Esophagus squamous epithelium (tissue), 4 donors: ENCODE measurements around the gene VSTM4.

Experiments used
- POLR2A ChIP-seq, 4 donors: fragments of 450-650 bp; IDR thresholded peaks; one replicate each; pipeline ENCODE4 v1.6.1; 2017; ENCODE audit warnings: antibody characterized with exemption in 4 of 4, mild to moderate bottlenecking in 4 of 4, moderate library complexity in 3 of 4
- TF ChIP-seq, protein P1 (sequence below), 6 experiments: fragments of 450-650 bp in 4 of 6; fragments of 200-600 bp in 2 of 6; sonication (generic) in 2 of 6; IDR thresholded peaks; one replicate each; pipeline ENCODE4 v1.5.1; 2016 to 2019; ENCODE audit warnings: antibody characterized with exemption in 6 of 6, mild to moderate bottlenecking in 4 of 6, moderate library complexity in 4 of 6

DNA sequence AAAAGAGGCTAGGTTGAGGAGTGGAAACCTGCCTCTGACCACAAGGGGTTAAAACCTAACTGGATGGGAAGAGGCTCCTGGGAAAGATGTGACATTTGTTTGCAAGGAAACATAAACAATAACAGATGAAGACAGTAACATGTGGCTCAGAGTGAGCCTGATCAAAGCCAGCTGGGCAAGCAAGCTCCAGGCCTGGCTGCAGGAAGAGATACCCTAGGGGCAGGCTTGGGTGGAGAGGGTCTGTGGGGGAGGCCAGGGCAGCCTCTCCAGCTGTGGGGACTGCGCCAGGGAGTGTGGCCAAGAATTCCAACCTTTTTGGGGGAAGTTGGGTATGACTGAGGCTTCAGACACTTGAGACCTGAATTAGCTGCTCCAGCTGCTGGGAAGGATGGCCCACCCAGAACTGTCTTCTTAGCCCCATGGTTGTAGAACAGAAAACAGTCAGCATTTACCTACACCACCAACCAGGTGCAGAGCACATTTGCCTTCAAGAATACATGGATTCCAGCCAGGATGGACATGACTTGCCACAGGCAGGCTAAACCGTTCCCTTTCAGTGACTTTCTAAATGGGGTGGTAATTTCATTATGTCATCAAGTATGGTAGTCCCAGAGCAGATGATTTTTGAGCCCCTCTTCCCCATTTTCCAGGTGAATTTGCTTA is 28.9 kb upstream of the VSTM4 start:
- TF ChIP-seq, protein P1, sequence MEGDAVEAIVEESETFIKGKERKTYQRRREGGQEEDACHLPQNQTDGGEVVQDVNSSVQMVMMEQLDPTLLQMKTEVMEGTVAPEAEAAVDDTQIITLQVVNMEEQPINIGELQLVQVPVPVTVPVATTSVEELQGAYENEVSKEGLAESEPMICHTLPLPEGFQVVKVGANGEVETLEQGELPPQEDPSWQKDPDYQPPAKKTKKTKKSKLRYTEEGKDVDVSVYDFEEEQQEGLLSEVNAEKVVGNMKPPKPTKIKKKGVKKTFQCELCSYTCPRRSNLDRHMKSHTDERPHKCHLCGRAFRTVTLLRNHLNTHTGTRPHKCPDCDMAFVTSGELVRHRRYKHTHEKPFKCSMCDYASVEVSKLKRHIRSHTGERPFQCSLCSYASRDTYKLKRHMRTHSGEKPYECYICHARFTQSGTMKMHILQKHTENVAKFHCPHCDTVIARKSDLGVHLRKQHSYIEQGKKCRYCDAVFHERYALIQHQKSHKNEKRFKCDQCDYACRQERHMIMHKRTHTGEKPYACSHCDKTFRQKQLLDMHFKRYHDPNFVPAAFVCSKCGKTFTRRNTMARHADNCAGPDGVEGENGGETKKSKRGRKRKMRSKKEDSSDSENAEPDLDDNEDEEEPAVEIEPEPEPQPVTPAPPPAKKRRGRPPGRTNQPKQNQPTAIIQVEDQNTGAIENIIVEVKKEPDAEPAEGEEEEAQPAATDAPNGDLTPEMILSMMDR (IDR thresholded peaks at IDR 0.05), result no peak
- no peak for TF ChIP-seq POLR2A (IDR thresholded peaks at IDR 0.05)
